Measurements from ENCODE around the gene BPIFA1. TPM values are rescaled to one million over a fixed set of nuclear protein-coding genes. Genes with fewer than 3 reads are reported as not detected.

BPIFA1 gene
- total RNA-seq, 2 donors from 2014 or later: not detected

GRCh38 chr20:33279261-33279910 lies 43.6 kb downstream of the BPIFA1 start:
- Histone ChIP-seq H3K27me3 (replicated peaks; ENCODE audit: insufficient read depth) (no peaks in the 10 kb centered on the region), H3K4me1 (ENCODE audit: control insufficient read depth in 1 of 2, low read depth in 2 of 2) (no peaks in the 10 kb centered on the region), H3K36me3 (no peaks in the 10 kb centered on the region), H3K9me3 (no peaks in the 10 kb centered on the region), H3K4me3 (no peak overlapping the region), H3K27ac (no peak overlapping the region)
- TF ChIP-seq CTCF (IDR thresholded peaks at IDR 0.05): no peak
- ATAC-seq (ENCODE audit: insufficient number of reproducible peaks, low FRiP score, low read depth) (no peak), DNase-seq (ENCODE audit: low spot score) (no peak)

- Histone ChIP-seq H3K36me3 (no peaks in the 10 kb centered on the region), H3K27me3 (replicated peaks; ENCODE audit: insufficient read depth) (no peaks in the 10 kb centered on the region), H3K4me1 (ENCODE audit: control insufficient read depth in 1 of 2, low read depth in 2 of 2) (no peaks in the 10 kb centered on the region), H3K4me3 (no peak overlapping the region), H3K9me3 (no peaks in the 10 kb centered on the region), H3K27ac (no peak overlapping the region)
- no peak for DNase-seq (ENCODE audit: low spot score)
- ATAC-seq (ENCODE audit: insufficient number of reproducible peaks, low FRiP score, low read depth): no peak
- no peak for TF ChIP-seq CTCF (IDR thresholded peaks at IDR 0.05)
Observed at GRCh38 chr20:33280000-33280680, 44.3 kb downstream of the BPIFA1 start.

GRCh38 chr20:33280775-33281174 lies 45.0 kb downstream of the BPIFA1 start:
- no peaks in the 10 kb centered on the region for H3K27me3 ChIP-seq (replicated peaks; ENCODE audit: insufficient read depth)
- ATAC-seq (ENCODE audit: insufficient number of reproducible peaks, low FRiP score, low read depth): no peak

GRCh38 chr20:33281550-33282146 lies 45.9 kb downstream of the BPIFA1 start:
- DNase-seq (ENCODE audit: low spot score): no peak
- H3K36me3 ChIP-seq: no peaks in the 10 kb centered on the region
- no peak overlapping the region for H3K27ac ChIP-seq

More at GRCh38 chr20:33280775-33281174, 45.0 kb downstream of the BPIFA1 start:
- Histone ChIP-seq H3K4me3 (no peak overlapping the region), H3K27ac (no peak overlapping the region), H3K36me3 (no peaks in the 10 kb centered on the region), H3K9me3 (no peaks in the 10 kb centered on the region), H3K4me1 (ENCODE audit: control insufficient read depth in 1 of 2, low read depth in 2 of 2) (no peaks in the 10 kb centered on the region)
- DNase-seq (ENCODE audit: low spot score): no peak
- no peak for TF ChIP-seq CTCF (IDR thresholded peaks at IDR 0.05)

More at GRCh38 chr20:33281550-33282146, 45.9 kb downstream of the BPIFA1 start:
- no peaks in the 10 kb centered on the region for H3K9me3 ChIP-seq
- H3K27me3 ChIP-seq (replicated peaks; ENCODE audit: insufficient read depth): no peaks in the 10 kb centered on the region
- no peak for TF ChIP-seq CTCF (IDR thresholded peaks at IDR 0.05)
- ATAC-seq (ENCODE audit: insufficient number of reproducible peaks, low FRiP score, low read depth): no peak
- H3K4me3 ChIP-seq: no peak overlapping the region
- H3K4me1 ChIP-seq (ENCODE audit: control insufficient read depth in 1 of 2, low read depth in 2 of 2): no peaks in the 10 kb centered on the region
